Measurements from ENCODE around the gene SNRNP25.
"Not testable (repeated sequence)": the region's sequence is repeated elsewhere in the genome, so short reads cannot be mapped to it uniquely, and the experiment has no call there.

DNA sequence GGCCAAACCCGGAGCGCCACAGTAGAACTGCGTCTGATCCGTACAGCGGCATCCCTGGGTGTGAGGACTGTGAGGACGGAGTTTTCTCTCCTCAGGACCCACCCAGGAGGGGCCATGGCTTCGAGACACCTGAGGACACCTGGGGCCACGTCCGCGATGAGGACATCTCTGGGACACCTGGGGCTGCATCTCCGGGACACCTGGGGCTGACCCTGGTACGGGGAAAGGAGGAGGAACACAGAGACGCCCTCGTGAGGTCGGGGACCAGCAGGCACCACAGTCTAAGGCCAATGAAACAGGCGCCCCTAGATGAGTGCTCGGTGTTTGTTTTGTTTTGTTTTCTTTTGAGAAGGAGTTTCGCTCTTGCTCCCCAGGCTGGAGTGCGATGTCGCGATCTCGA lies 29.5 kb upstream of the SNRNP25 start:
- TF ChIP-seq, protein P1, sequence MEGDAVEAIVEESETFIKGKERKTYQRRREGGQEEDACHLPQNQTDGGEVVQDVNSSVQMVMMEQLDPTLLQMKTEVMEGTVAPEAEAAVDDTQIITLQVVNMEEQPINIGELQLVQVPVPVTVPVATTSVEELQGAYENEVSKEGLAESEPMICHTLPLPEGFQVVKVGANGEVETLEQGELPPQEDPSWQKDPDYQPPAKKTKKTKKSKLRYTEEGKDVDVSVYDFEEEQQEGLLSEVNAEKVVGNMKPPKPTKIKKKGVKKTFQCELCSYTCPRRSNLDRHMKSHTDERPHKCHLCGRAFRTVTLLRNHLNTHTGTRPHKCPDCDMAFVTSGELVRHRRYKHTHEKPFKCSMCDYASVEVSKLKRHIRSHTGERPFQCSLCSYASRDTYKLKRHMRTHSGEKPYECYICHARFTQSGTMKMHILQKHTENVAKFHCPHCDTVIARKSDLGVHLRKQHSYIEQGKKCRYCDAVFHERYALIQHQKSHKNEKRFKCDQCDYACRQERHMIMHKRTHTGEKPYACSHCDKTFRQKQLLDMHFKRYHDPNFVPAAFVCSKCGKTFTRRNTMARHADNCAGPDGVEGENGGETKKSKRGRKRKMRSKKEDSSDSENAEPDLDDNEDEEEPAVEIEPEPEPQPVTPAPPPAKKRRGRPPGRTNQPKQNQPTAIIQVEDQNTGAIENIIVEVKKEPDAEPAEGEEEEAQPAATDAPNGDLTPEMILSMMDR (IDR thresholded peaks at IDR 0.05): not testable (repeated sequence)
- TF ChIP-seq POLR2AphosphoS5, EP300 (IDR thresholded peaks at IDR 0.05): not testable (repeated sequence)

All from sigmoid colon (tissue), 4 donors.